Umbilical cord (tissue), 2 donors: Measurements from ENCODE around the gene RET. TPM values are rescaled to one million over a fixed set of nuclear protein-coding genes. Genes with fewer than 3 reads are reported as not detected.
"Not testable (repeated sequence)": the region's sequence is repeated elsewhere in the genome, so short reads cannot be mapped to it uniquely, and the experiment has no call there.

Source experiments
- DNase-seq: peaks from one replicate; pipeline ENCODE4 v3.0.0-alpha.2; 2015; ENCODE audit warnings: low spot score
- total RNA-seq: library from RNA; depleted of rRNA; stranded (reverse); fragments of >200 nt; gene quantifications from one replicate; pipeline ENCODE4 v1.2.3, GENCODE V29; 2014; ENCODE audit warnings: low replicate concordance; ENCODE audit not compliant: insufficient read depth

The RET gene
- total RNA-seq, 1 donor from 2014 or later: 4.3 TPM

DNA sequence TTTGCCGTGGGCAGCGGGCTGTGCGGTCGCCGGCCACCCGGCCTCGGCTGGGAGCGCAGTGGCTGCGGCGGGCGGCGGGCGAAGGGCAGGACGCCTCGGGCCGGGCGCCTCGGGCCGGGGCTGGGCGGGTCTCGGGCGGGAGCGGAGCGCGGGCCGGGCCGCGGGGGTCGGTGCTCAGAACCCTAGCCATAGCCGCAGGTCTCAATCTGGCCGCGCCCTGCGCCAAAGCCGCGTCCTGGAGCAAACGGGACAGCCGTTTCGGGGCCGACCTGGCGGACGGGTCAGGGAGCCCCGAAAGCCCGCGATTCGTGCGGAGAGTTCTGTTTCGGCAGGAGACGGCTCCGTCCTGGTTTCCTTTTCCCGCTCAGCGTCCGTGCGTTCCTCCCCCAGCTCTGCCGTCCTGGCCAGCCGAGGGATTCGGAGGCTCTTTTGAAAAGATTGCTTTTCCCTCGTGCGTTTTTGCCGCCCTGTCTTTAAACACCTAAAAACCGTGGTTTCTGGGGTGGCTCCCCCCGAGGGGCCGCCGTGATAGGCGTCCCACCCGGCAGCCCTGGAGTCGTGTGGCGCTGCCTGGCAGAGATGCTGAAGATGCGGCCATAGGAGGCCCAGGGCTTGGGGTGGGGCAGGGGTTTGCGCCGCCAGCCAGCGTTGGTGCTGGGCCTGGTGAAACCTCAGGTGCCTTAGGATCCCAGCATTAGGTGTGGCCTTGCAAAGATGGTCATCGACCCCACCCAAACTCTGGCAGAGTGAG lies 727 bp downstream of the RET start:
- DNase-seq: no peak

DNA sequence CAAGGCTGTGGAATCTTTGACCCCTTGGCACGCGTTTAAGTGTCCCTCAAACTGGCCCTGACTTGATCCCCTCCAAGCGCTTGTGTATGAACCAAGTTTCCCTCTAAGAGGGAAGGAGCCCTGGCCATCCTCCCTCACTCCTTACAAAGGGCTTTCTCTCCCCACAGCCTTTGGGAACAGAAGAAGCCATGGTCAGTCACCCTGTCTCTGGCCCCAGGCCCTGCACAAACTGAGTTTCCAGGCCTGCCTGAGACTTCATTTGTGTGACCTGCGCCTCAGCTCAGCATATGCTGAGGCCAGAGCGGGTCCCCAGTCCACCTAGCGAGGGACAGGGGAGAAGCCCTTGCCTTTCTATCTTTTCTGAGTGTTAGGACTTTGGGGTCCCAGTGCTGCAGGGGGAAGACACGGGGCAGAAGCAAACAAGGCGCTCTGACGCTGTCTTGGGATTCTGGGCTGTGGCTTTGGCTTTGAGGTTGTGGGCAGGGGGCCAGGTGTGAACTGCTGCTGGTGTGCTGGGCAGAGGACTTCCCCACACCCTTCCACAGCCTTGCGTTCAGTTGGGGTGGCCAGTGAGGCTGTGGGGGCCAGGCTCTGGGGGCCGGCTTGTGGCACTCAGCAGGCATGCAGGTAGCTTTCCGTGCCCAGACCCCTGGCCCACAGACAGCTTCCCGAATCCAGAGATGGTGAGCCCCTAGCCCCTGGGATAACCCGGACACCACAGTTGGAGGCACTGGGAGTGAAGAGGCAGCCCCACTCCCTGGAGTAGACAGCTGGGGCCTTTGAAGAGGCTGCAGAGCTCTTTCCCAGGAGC lies 1.5 kb downstream of the RET start:
- DNase-seq: no peak

- no peak for DNase-seq
Observed at GRCh38 chr10:43078986-43079273, 2.1 kb downstream of the RET start.

DNA sequence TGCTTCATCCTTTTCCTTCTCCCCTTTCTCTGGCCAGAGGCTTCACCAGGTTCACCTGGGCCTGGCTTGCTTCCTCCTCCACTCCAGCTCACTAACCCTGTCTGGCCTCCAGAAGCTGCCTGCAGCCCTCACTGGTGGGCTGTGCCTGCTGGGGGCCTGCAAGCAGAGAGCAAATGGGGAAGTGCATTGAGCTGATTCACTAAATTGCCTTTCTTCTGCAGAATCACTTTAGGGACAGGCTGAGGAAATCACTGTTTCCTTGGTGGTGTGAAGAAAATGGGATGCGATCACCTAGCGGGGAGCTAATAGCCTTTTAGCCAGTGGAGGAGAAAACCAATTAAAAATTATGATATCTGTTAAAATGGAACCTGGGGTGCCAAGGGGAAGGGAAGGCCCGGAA lies 3.0 kb downstream of the RET start:
- no peak for DNase-seq

- no peak for DNase-seq
Observed at GRCh38 chr10:43082087-43082486, 5.2 kb downstream of the RET start.

- DNase-seq: no peak
Observed at GRCh38 chr10:43082746-43083145, 5.9 kb downstream of the RET start.

DNA sequence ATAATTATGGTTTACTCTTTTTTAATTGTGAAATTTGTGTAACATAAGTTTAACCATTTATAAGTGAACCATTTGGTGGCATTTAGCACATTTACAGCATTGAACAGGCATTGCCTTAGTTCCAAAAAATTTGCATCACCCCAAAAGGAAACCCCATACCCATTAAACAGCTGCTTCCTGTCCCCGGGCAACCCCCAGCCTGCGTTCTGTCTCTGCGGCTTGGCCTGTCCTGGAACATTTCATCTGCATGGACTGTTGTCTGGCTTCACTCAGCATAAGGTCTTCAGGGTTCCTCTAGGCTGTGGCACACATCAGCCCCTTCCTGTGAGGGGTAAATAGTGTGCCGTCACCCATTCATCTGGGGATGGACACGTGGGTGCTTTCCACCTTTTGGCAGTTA lies 6.9 kb downstream of the RET start:
- DNase-seq: no peak

DNA sequence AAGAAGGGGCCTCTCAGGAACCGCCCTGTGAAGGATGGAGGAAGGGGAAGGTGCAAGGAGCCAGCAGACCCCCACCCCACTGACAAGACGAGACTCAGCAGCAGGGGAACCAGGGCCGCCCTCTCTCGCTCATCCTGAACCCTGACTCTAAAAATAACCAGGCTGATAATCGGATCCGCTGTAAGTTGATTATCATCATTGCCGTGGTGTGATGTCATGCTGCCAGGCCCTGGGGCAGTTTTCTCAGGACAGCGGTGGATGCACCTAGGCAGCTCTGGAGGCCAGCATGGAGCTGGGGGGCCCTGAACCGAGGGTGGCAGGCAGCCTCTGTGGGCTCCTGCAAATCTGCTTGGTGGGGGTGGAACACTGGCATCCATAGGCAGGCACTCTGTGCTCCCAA lies 7.9 kb downstream of the RET start:
- DNase-seq: no peak

DNA sequence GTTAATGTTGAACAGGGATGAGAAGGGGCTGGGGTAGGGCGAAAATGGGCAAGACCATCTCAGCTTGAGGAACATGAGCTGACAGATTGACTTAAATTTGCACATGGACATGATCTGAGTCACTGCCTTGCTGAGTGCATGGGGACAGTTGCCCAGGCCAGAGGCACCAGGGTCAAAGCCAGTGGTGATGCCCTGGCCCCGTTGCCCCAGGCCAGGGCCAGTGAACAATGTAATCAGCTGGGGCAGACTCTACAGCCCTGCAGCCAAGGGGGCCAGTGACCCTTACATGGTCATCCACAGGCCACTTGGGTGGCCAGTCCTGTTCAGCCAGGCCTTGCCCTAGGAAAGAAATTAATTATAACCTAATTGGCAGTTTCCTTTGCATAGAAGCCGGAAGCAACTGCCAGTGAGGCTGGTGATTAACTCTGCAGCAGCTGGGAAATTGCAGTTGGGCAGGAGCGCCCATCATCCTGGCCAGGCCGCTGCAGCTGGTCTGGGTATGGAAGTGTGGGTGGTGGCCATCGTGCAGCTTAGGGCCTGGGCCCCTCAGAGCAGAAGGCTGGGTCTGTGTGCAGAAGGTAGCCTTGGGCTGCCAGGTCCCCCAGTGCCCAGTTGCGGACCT lies 9.6 kb downstream of the RET start:
- DNase-seq: no peak

DNA sequence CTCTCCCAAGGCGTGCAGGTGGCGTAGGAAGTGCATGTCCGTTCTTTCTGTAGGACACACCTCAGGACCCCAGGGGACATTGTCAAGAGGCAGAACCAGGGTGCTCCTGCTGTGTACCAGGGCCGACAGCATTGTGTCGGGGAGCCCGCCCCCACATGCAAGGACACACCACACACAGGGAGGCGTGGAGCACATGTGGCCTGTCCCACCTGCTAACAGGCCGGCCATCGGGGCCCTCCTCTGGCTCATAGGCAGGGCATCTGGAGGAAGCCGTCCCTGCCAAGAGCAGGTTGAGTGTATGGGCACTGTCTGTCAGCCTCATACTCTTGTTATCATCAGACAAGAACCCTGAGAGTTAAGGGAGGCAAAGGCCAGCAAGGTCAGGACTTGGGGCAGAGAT lies 12.7 kb downstream of the RET start:
- no peak for DNase-seq

GRCh38 chr10:43090188-43090587 lies 13.3 kb downstream of the RET start:
- DNase-seq: no peak

- no peak for DNase-seq
Observed at GRCh38 chr10:43090664-43091063, 13.8 kb downstream of the RET start.

DNA sequence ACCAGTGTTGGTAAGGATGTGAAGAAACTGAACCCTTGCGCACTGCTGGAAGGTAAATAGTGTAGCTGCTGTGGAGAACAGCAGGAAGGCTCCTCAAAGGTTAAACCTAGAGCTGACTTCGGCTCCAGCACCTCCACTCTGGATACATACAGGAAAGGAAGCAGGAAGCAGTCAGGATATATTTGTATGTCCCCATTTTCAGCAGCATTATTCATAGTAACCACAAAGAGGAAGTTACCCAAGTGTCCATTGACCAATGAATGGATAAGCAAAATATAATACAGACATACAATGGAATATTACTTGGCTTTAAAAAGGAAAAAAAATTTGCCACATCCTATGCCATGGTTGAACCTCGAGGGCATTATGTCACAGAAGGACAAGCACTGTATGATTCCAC lies 15.0 kb downstream of the RET start:
- no peak for DNase-seq

DNA sequence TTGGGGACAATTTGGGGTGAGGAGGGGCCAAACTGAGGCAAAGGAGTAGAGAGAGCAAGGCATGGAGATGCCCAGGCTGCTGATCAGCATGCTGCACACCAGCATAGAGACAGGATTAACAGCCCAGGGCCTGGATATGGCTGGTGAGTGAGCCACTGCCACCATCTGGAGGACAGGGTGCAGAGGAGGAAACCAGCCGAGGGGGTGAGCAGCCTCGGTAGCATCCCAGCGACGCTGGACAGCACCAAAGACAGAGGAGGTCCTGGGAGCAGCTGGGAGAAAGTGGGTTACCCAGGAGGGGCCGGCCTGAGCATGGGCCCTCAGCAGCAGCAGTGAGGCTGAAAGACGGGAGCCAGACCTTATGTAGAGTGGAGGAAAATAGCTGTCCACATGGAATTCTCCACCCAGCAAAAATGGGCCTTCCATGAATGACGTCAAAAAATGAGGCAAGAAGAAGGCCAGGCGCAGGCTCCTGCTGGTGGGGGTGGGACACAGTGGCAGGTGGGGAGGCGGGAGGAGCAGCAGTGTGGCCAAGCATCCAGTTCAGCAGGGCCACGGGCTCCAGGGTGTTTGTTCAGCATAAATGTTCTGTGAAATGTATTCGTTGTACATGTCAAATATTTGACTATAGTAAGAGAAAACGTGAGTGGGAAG lies 16.7 kb downstream of the RET start:
- DNase-seq: no peak

DNA sequence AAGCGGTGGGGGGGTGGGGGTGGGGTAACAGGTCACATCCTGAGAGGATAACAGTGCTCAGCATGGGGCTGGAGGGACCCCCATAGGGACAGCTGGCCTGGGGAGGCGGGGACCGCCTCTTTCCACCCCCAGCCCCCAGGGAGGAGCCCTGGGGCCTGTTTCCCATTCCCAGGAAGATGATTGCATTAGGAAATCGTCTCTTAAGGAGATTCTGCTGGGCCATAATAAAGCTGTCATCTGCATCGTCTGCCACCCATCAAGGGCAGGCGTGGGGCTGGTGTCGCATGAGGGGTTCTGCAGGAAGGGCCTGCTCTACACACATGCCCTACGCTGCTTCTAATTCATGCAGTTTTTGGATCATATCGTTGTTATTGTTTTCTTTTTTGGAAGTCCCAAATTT lies 17.2 kb downstream of the RET start:
- DNase-seq: no peak

DNA sequence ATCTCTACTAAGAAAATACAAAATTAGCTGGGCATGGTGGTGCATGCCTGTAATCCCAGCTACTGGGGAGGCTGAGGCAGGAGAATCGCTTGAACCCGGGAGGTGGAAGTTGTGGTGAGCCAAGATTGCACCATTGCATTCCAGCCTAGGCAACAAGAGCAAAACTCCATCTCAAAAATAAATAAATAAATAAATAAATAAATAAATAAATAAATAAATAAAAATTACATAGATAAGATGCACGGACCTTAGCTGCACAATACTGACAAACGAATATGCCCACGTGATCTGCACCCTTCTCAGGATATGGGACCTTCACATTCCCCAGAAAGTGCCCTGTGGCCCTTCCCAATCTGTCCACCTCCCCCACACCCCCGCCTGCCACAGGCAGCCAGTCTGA lies 22.5 kb downstream of the RET start:
- DNase-seq: not testable (repeated sequence)

GRCh38 chr10:43099928-43100327 lies 23.1 kb downstream of the RET start:
- DNase-seq: no peak

DNA sequence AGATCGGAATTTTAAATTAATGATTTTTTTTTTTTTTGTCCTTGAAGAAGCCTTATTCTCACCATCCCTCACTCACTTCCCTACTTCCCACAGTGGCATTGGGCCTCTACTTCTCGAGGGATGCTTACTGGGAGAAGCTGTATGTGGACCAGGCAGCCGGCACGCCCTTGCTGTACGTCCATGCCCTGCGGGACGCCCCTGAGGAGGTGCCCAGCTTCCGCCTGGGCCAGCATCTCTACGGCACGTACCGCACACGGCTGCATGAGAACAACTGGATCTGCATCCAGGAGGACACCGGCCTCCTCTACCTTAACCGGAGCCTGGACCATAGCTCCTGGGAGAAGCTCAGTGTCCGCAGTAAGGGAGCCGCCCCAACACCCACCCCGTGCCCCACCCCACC lies 23.5 kb downstream of the RET start:
- no peak for DNase-seq

DNA sequence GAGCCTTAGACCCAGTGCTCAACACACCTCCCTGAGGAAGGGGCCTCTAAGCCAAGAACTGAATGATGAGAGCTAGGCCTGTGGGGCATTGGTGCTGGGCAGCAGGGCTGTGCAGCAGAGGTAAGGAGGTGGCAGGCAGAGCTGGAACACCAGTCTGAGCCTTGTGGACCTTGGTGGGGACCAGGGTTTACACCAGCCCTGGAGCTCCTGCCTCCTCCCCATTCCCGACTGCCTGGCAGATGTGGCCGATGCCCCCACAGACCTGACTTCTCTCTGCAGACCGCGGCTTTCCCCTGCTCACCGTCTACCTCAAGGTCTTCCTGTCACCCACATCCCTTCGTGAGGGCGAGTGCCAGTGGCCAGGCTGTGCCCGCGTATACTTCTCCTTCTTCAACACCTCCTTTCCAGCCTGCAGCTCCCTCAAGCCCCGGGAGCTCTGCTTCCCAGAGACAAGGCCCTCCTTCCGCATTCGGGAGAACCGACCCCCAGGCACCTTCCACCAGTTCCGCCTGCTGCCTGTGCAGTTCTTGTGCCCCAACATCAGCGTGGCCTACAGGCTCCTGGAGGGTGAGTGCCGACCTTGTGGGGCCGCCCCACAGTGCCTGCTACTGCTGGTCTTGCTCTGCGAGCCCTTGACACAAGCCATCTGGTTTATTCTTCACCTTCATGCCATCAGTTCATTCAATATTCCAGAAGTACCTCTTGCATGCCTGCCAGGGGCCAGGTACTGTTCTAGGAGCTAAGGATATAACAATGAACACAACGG lies 25.4 kb downstream of the RET start:
- no peak for DNase-seq

- DNase-seq: peak; percentile 86
Observed at GRCh38 chr10:43105102-43105955, 28.5 kb downstream of the RET start.

GRCh38 chr10:43105956-43106229 lies 29.0 kb downstream of the RET start:
- no peak for DNase-seq
